ENCODE measurements around the gene CRKL.
A peak's percentile ranks its signal among the peaks of the same experiment; 100 is the strongest.

The CRKL gene

DNA sequence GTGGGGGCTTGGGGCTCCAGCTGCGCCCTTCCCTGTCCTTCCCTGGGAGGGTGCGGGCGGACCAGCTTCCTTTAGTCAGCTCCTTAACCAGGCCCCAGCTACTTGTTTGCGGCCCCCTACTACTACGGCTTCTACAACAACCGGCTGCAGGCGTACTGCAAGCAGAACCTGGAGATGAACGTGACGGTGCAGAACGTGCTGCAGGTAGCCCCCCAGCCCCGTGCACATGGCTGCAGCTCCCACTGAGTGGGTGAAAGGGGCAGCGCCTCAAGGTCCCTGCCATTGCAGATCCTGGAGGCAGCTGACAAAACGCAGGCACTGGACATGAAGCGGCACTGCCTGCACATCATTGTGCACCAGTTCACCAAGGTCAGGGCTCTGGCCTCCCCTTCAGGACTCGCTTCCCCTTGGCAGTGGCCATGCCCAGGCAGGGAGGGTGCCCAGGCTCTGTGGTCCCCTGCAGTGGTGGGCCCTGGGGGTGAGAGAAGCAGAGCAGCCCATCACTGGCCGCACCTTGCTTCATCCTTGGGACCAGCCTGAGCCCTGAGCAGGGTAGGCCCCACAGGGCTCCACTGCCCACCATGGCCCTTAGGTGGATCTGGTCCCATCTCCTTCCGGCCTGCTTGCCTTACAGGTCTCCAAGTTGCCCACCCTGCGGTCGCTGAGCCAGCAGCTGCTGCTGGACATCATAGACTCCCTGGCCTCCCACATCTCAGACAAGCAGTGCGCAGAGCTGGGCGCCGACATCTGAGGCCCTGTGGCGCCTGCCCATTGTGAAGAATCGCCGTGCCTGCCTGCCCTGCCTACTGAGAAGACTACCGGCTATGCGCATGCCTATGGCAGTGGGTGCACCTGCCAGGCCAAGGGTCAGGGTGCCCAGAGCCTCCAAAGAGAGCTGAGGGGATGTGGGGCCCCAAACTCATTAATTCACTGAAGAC, 79.7 kb downstream of the CRKL start:
- DNase-seq (ENCODE audit: low read depth, low spot score) = no peak

DNA sequence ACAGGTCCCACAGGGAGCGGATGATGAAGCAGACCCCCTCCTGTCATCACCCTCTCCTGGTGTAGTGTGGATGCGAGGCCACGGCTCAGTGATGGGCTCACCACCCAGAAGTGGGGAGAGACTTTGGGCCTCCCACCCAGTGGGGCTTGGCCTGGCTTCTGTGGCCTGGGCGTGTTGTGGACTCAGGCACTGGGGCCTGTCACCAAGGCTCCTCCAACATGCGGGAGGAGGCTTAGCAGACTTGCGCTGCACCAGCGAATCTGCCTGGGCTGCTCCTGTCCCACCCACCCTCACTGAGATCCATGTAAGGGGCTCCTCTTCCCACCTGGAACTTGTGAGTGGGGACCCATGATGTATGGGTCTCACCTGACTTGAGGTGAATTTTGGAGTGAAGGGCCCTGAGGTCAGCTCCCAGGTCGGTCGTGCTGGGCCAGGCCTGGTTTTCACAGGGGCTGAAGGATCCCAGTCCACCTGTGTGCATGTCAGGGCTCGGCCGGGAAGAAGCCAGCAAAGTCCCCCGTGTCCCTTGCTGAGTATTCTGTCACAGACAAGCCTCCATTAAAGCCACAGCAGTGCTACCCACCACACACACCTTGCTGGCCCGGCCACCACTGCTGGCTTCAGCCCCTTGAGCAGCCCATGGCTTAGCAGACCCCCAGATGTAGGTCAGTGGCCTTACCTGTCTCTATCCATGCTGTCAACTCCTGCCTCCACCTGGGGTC, 80.5 kb downstream of the CRKL start:
- DNase-seq (ENCODE audit: low read depth, low spot score) = no peak

DNA sequence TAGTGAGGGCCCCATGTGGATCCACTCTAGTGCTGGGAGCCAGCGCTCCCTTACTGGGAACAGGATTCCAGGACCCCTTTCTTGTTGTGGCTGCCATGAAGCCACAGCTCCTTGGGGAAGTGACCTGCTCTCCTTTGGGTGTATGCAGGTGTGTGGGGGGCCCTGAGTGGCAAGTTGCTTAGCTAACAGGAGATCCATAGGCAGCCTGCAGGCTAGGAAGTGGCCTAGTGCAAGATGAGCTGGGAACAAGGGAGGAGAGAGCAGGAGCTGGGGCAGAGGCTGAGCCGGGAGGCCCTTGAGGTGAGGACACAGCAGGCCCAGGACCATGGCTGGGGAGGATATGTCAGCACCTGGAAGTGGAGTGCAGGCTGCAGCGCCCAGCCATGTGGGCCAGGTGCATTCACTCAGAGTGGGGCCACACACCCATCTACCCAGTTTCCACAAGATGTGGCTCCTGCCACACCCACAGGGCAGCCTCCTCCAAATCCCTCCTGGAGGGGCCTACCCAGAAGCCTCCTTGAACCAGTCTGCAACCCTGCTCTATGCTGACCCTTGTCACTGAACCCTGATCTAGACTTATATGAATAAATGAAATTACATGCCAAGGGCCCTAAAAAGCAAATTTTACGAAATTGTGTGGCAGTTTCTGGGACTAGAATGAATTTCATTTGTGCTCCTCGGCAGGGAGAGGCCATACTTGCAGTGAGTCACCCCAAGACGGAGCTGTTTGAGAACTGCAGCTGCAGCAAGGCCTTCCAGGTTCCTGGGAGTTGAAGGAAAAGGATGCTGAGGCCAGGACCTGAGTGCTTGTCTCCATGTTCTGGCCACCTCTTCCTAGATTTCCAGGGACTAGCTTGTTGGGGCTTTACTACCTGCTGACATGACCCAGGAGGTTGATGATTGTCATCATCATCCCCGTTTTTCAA, 81.5 kb downstream of the CRKL start:
- no peak for DNase-seq (ENCODE audit: low read depth, low spot score)

DNA sequence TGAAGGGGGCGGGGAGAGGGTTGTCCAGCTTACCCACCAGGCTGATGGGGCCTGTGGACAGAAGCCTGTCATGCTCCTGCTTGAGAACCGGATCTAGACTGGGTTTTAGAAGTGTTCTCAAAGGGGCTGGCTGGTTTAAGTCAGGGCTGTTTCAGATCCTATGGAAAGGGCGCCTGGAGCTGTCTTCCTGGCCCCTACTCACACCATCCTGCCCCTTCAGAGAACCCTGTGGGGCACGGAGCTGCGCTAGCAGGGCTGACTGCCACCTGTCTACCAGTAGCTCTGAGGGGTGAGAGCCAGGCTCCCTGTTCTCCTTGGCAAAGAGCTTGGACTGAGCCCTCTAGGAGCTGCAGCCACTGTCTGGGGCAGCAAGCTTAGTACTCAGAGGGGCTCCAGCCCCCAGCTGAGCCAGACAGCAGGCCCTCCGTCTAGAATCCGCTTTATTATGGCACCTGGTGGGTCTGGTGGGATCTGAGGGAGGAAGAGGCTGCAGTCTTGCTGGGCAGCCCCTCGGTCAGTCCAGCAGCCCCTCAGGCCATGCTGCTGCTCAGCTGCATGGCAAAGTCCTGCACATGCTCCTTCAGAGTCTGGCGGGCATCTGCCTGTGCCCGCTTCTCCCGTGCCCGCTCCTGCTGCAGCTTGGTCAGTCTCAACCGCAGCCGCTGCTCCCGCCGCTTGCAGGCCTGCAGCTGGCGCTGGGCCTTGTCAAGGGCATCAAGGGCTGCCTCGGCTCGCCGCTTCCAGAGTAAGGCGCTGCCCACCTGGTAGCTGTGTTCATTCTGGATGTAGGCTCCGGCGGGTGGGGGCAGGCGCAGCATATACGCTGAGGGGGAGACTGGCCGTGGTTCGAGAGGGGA, 82.4 kb downstream of the CRKL start:
- DNase-seq (ENCODE audit: low read depth, low spot score) = no peak

DNA sequence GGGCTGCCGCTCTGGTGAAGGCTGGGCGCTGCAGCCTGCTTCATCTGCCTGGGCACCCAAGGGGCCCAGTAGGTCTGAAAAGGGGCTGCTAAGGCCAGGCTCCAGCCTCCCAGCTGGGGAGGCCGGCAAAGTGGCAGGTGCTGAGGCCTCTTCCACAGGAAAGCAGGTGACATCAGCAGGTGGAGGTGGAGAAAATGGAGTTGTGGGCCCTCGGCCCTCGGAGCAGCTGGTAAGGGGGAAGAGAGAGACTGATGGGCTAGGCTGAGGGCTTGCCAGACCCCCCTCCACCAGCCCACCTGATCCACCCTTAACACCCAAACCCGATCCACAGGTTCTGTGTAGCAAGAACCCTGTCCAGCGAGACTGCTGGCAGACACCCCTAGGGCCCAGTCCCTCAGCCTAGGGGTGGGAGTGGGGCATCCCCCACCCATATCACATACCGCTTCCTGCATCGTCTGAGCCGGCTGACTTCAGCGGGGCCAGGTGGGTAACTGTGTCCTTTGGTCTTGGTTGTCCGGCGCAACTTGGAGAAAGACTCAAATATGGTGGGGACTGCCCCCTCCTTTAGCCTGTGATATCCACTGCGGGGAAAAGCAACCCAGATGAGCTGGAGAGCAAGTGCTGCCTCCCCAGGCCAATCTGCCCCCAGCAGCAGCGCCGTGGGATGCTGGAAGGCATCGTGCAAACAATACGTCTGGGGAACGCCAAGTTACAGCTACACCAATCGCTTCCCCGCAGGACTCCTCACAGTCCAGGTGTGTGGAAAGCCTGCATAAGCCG, 83.2 kb downstream of the CRKL start:
- no peak for DNase-seq (ENCODE audit: low read depth, low spot score)

DNA sequence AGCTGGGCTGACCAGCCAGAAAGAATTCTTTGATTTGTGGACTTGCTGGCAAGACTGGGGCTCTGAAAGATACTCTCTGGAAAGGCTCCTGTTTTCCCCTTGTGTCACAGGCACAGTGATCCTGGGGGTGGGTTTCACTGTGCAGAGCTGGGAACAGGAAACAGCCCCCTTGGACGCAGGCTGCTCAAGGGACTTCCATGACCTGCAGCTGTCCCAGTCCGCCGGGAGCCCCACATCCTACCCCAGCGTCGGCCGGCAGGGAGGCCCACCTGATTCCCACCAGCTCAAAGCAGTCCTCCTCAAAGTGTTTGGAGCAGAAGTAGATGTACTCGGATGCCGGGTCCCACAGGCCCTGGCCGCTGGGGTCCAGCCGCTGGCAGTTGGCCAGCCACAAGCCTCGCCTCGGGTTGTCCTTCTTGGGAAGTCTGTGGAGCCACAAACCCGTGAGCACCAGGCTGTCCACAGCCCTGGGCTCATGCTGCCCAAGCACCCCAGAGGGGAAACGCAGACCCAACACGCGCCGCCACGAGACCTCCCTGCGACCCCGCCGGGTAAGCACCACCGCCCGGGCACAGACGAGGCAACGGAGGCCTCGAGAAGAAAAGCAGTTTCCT, 83.9 kb downstream of the CRKL start:
- DNase-seq (ENCODE audit: low read depth, low spot score) = no peak

DNA sequence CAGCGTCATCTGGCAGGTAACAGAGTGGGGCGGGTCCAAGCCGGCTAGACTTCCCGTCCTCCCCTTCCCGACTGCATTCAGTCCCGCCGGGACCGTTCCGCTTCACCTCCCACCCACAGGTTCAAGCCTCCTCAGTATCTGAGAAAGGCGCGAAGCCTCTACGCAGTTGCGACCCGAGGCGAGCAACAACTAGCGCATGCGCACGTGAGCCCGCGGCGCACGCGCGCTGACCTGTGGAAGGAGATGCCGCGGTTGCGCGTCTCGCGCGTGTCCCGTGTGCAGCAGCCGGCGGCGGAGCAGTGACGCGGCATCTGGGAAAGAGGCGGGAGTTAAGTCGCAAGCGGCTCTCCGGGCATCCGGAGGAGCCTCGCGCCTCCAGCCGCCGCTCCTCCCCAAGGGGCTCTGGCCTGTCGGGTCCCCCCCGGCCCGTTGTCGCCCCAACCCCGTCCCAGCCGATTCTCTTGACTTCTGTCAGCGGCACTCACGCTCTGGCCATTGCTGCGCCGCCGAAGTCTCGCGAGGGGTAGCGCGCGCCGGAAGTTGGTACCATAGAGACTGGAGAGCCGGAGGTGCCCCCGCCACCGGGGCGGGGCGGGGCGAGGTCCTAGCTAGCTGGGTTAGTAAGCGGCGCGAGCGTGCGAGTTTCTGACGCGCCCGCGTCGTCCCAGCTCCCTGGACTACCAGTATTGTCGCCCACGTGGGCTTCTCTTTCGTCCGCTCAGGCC, 84.6 kb downstream of the CRKL start, which contains the start of gene THAP7:
TSS of gene THAP7 (minus strand) at position 518 of the 725 bp plus-strand sequence. CDS start at position 311, 207 bp downstream.
- peak; percentile 92 for DNase-seq (ENCODE audit: low read depth, low spot score)
